K562 (cell line): ENCODE measurements around the gene RNF115. TPM values are rescaled to one million over a fixed set of nuclear protein-coding genes. Genes with fewer than 3 reads are reported as not detected.
A peak's percentile ranks its signal among the peaks of the same experiment; 100 is the strongest.

ENCODE experiments used
- ADNP ChIP-seq: fragments of 200-800 bp; sonication (Bioruptor generic); IDR thresholded peaks from 2 replicates; pipeline ENCODE4 v1.6.1; 2016; ENCODE audit warnings: missing genetic modification characterization, missing compliant biosample characterization
- CXXC5 ChIP-seq: fragments of 250-450 bp; sonication (Bioruptor Pico); IDR thresholded peaks from 2 replicates; pipeline ENCODE4 v1.8.0; 2022; ENCODE audit warnings: inconsistent platforms, mild to moderate bottlenecking, moderate library complexity
- GMEB1 ChIP-seq: fragments of 250-450 bp; sonication (Bioruptor Pico); IDR thresholded peaks from 2 replicates; pipeline ENCODE4 v1.4.0; 2020; ENCODE audit warnings: mild to moderate bottlenecking
- HNRNPL ChIP-seq: fragments of 200-400 bp; formaldehyde crosslinking; IDR thresholded peaks from 2 replicates; pipeline ENCODE4 v1.6.1; 2017; ENCODE audit warnings: low read depth, mild to moderate bottlenecking, low read length
- NRF1 ChIP-seq, 2 experiments: fragments of 450-650 bp; IDR thresholded peaks in 1 of 2; conservative IDR thresholded peaks in 1 of 2; 2 replicates each; pipeline ENCODE4 v1.6.1; 2014; ENCODE audit warnings: mild to moderate bottlenecking in 2 of 2
- POLR2AphosphoS5 ChIP-seq: IDR thresholded peaks from 2 replicates; pipeline ENCODE4 v1.6.1; 2011; ENCODE audit warnings: mild to moderate bottlenecking, low read depth, low read length, moderate library complexity; ENCODE audit not compliant: control insufficient read depth, insufficient read depth
- ZNF431 ChIP-seq: sonication (generic); formaldehyde crosslinking; IDR thresholded peaks from 2 replicates; pipeline ENCODE4 v1.8.0; 2022; ENCODE audit warnings: mild to moderate bottlenecking, missing genetic modification reagents
- ZNF586 ChIP-seq: fragments of 450-650 bp; formaldehyde crosslinking; conservative IDR thresholded peaks from 2 replicates; pipeline ENCODE4 v1.4.0; 2020; ENCODE audit warnings: mild to moderate bottlenecking, moderate library complexity
- polyA plus RNA-seq, 8 experiments: library from polyadenylated mRNA; depleted of rRNA in 4 of 8; stranded (reverse) in 5 of 8; unstranded in 3 of 8; fragments of >200 nt; fragmentation: Nextera tagmentation in 2 of 8; fragmentation: Illumina TruSeq in 1 of 8; extraction: Ambion mirVana in 2 of 8; extraction: Trizol in 1 of 8; gene quantifications; 2 replicates each; pipeline versions ENCODE4 v1.2.1 to v1.2.3, GENCODE V29; 2011 to 2014; ENCODE audit warnings: inconsistent platforms in 1 of 8, missing spikeins in 1 of 8
- total RNA-seq, 7 experiments: library from RNA; depleted of rRNA in 6 of 7; stranded (reverse); fragments of >200 nt in 6 of 7; fragmentation: Illumina TruSeq in 2 of 7; extraction: Trizol in 2 of 7; gene quantifications; 2 replicates each; pipeline versions ENCODE4 v1.2.1 to v1.2.3, GENCODE V29; 2011 to 2021; ENCODE audit warnings: low replicate concordance in 1 of 7
- TF ChIP-seq, protein P1 (sequence below): fragments of 250-450 bp; sonication (Bioruptor Pico); IDR thresholded peaks from 2 replicates; pipeline ENCODE4 v1.5.0; 2020; ENCODE audit warnings: mild to moderate bottlenecking, borderline replicate concordance
- TF ChIP-seq, protein P2 (sequence below), 2 experiments: fragments of 450-650 bp in 1 of 2; sonication (generic) in 1 of 2; formaldehyde crosslinking in 1 of 2; IDR thresholded peaks; 2 replicates each; pipeline versions ENCODE4 v1.7.1 to v1.9.0; 2016 to 2022; ENCODE audit warnings: inconsistent platforms in 1 of 2, mild to moderate bottlenecking in 1 of 2, missing genetic modification reagents in 1 of 2
- TF ChIP-seq, protein P3 (sequence below): sonication (generic); formaldehyde crosslinking; IDR thresholded peaks from 2 replicates; pipeline ENCODE4 v1.8.1; 2023; ENCODE audit warnings: mild to moderate bottlenecking, missing genetic modification reagents

The RNF115 gene
- total and polyA plus RNA-seq, 9 of the 15 experiments (the other 6 are each of a cell fraction or from before 2014, with no cell fraction given), result 1.9 to 14.3 (median 9.5) TPM

DNA sequence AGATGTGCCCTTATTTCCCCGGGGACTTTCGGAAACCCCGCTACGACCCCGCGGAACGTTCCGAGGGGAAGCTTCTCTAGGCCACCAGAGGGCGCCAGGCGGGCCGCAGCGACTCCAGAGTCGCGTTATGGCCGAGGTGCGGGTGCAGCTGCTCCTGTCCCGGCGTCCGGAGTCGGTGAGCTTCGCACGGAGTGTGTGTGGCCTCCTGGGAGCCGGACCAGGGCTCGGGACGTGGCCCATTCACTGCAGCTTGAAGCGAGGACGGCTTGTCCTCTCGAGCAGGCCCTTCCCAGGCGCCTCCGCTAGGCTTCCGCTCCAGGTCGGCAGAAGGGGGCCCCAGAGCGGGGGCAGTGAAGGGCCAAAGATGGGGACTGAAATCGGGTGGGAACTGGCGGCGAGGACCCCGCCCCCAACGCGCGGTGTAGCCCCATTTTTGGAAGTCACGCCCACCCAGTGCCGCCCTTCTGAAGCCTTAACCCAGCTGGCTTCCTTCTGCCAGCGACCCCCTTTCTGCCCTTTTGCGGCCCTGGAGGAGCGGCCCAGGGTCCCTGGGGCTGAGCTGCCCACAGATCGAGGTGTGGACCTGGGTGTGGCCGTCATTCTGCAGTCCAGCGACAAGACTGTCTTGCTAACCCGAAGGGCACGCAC lies 21.7 kb upstream of the RNF115 start, which contains the start of gene NUDT17 (continued):
- no peak for TF ChIP-seq GMEB1 (CRISPR knock-in tag)
- peak; percentile 38; the same call in 1 of the 2 replicates for TF ChIP-seq POLR2AphosphoS5
- TF ChIP-seq, protein P1, sequence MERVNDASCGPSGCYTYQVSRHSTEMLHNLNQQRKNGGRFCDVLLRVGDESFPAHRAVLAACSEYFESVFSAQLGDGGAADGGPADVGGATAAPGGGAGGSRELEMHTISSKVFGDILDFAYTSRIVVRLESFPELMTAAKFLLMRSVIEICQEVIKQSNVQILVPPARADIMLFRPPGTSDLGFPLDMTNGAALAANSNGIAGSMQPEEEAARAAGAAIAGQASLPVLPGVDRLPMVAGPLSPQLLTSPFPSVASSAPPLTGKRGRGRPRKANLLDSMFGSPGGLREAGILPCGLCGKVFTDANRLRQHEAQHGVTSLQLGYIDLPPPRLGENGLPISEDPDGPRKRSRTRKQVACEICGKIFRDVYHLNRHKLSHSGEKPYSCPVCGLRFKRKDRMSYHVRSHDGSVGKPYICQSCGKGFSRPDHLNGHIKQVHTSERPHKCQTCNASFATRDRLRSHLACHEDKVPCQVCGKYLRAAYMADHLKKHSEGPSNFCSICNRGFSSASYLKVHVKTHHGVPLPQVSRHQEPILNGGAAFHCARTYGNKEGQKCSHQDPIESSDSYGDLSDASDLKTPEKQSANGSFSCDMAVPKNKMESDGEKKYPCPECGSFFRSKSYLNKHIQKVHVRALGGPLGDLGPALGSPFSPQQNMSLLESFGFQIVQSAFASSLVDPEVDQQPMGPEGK (CRISPR knock-in tag), result 0 out of 2 replicates have a peak, but pooled peaks have one; percentile 21
- no peak for TF ChIP-seq ZNF586 (CRISPR knock-in tag)
- peak; percentile 94 for TF ChIP-seq CXXC5 (CRISPR knock-in tag)
- peak; percentile 41 to 47; a peak in 3 of 4 replicates for TF ChIP-seq NRF1 (conservative IDR thresholded peaks at IDR 0.05 in 1 of 2, IDR thresholded peaks at IDR 0.05 in 1 of 2)
- no peak for TF ChIP-seq ADNP
- TF ChIP-seq, protein P2, sequence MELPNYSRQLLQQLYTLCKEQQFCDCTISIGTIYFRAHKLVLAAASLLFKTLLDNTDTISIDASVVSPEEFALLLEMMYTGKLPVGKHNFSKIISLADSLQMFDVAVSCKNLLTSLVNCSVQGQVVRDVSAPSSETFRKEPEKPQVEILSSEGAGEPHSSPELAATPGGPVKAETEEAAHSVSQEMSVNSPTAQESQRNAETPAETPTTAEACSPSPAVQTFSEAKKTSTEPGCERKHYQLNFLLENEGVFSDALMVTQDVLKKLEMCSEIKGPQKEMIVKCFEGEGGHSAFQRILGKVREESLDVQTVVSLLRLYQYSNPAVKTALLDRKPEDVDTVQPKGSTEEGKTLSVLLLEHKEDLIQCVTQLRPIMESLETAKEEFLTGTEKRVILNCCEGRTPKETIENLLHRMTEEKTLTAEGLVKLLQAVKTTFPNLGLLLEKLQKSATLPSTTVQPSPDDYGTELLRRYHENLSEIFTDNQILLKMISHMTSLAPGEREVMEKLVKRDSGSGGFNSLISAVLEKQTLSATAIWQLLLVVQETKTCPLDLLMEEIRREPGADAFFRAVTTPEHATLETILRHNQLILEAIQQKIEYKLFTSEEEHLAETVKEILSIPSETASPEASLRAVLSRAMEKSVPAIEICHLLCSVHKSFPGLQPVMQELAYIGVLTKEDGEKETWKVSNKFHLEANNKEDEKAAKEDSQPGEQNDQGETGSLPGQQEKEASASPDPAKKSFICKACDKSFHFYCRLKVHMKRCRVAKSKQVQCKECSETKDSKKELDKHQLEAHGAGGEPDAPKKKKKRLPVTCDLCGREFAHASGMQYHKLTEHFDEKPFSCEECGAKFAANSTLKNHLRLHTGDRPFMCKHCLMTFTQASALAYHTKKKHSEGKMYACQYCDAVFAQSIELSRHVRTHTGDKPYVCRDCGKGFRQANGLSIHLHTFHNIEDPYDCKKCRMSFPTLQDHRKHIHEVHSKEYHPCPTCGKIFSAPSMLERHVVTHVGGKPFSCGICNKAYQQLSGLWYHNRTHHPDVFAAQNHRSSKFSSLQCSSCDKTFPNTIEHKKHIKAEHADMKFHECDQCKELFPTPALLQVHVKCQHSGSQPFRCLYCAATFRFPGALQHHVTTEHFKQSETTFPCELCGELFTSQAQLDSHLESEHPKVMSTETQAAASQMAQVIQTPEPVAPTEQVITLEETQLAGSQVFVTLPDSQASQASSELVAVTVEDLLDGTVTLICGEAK (IDR thresholded peaks at IDR 0.05), result peak; percentile 48; the same call in 1 of the 2 replicates
- TF ChIP-seq, protein P2 (CRISPR knock-in tag; IDR thresholded peaks at IDR 0.05), result no peak
- TF ChIP-seq HNRNPL, result no peak
- TF ChIP-seq, protein P3, sequence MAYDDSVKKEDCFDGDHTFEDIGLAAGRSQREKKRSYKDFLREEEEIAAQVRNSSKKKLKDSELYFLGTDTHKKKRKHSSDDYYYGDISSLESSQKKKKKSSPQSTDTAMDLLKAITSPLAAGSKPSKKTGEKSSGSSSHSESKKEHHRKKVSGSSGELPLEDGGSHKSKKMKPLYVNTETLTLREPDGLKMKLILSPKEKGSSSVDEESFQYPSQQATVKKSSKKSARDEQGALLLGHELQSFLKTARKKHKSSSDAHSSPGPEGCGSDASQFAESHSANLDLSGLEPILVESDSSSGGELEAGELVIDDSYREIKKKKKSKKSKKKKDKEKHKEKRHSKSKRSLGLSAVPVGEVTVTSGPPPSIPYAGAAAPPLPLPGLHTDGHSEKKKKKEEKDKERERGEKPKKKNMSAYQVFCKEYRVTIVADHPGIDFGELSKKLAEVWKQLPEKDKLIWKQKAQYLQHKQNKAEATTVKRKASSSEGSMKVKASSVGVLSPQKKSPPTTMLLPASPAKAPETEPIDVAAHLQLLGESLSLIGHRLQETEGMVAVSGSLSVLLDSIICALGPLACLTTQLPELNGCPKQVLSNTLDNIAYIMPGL (CRISPR knock-in tag), result peak; percentile 74; the same call in 1 of the 2 replicates
- peak; percentile 61 for TF ChIP-seq ZNF431
